SW 1271 (cell line): ENCODE results near the gene CEP72.

Experiments used
- DNase-seq, 2 experiments: peaks; one replicate each; lab custom pipeline; 2025; lab: John Stamatoyannopoulos, UW

The CEP72 gene

GRCh38 chr5:639584-640213, 27.6 kb downstream of the CEP72 start:
- DNase-seq: no peak

DNA sequence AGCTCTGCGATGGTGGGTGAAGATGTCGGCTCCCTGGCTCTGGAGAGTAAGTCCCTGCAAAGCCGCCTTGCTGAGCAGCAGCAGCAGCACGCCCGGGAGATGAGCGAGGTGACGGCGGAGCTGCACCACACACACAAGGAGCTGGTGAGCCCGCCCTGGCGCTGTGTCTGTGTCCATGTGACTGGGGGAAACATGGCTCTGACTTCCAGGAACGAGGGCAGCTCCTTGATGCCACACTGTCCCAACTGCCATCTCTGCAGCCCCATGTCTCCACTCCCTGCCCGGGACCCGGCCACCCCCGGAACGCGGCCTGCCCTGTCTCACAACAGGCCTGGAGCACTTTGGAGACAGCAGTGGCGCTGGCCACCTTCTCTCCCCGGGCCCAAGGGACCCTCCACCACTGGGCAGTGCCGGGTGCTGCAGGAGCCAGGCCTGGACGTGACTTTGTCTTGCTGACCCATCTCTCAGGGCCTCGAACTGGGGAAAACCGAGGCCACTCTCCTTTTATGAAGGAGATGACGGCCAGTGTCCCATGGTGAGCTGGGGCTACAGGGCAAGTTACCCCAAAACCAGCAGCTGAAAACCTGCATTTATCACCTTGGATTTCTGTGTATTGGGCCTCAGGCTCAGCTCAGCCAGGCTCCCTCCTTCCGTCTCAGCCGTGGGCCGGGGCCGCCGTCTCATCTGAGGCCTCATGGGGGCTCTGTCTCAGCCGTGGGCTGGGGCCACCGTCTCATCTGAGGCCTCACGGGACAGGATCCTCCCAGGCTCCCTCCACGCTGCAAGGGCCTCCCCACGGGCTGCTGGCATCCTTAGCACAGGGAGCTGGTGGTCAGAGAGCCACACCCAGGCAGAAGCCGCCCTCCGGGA, 28.6 kb downstream of the CEP72 start:
- no peak for DNase-seq

DNA sequence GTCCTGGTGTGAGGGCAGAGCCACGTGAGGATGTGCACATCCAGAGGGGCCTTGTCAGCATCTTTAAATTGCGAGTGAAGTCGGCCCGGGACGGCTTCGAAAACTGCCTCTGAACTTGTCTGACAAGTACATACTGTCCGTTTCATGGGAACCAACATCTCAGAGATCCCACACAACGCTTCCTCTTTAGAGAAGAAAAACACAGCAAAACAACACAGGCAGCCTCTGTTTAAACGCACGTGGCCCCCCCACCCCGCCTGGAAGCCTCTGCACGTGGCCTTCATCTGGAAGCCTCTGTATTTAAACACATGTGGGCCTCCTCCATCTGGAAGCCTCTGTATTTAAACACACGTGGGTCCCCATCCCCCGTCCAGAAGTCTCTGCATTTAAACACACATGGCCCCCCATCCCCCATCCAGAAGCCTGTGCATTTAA, 29.2 kb downstream of the CEP72 start:
- DNase-seq: no peak

DNA sequence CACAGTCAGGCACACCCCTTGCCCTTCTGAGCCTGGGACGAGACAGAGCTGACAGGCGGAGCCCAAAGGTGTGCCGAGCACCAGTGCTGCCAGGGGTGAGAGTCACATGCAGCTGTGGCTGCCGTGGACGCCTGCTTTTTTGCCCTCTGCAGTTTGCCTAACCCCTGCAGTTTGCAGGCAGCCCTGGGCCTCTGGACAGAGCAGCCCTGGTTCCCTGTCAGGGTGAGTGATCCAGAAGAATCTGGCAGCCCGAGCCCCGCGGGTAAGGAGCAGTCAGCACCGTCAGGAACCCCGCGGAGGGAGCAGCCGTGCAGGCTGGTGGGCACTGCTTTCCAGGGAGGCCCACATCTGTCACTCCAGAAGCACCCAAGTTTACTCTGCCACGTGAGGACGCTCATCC, 30.3 kb downstream of the CEP72 start:
- no peak for DNase-seq

DNA sequence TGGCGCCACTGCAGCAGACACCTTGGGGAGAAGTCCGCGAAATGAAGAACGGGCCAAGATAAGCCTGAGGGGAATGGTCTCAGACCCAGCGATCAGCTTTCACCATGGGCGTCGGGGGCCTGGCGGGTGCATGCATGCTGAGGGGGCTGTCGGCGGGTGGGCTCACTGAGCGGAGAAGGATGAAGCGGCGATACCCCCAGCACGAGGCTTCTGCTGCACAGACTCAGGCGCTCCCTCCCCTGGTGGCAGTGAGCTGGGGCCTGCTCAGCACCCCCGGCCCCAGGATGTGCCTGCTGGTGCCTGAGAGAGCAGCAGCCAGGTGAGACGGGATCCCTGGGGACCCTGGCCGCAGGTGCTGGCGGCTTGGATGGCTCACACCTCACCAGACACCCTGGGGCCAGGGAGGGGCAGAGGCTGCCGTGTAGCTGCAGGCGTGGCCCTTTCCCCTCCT, 31.2 kb downstream of the CEP72 start:
- no peak for DNase-seq

DNA sequence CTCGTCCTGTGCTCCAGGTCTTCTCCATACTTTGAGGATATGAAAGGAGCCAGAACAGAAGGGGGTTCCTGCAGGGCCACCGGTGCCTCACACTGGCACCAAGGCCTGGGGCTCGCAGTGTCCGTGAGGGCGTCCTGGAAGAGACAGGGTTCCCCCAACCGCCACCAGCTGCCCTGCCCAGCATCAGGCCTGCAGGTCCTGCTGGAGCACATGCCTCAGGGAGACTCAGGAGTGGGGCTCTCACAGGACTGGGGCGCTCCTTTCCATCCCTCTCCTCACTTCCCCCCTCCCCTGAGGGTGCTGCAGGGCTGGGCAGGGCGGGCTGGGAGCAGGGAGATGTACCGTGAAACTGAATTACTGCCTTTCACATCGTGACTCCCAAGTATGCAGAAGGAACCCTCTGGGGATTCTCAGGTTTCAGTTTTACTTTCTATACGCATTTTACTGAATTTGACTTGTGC, 31.7 kb downstream of the CEP72 start:
- DNase-seq: no peak

GRCh38 chr5:644509-644908, 32.4 kb downstream of the CEP72 start:
- no peak for DNase-seq

- no peak for DNase-seq
These were observed 32.8 kb downstream of the CEP72 start for GRCh38 chr5:644971-645370.

DNA sequence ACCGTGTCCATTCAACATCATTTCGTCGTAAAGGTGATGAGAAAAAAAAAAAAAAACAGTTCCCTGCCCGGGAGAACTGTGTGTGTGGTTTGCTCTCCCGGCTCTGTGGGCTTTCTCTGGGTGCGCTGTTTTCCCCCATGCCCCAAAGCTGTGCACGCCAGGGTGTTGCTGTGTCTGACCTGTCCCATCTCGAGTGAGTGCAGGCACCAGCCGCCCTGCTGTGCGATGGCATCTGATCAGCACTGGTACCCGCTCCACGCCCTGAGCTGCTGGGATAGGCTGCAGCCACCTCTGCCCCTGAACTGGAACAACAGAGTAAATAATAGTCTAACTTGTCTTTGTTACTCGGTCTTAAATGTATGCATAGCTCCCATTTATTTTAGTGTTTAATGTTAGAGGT, 33.3 kb downstream of the CEP72 start:
- no peak for DNase-seq

DNA sequence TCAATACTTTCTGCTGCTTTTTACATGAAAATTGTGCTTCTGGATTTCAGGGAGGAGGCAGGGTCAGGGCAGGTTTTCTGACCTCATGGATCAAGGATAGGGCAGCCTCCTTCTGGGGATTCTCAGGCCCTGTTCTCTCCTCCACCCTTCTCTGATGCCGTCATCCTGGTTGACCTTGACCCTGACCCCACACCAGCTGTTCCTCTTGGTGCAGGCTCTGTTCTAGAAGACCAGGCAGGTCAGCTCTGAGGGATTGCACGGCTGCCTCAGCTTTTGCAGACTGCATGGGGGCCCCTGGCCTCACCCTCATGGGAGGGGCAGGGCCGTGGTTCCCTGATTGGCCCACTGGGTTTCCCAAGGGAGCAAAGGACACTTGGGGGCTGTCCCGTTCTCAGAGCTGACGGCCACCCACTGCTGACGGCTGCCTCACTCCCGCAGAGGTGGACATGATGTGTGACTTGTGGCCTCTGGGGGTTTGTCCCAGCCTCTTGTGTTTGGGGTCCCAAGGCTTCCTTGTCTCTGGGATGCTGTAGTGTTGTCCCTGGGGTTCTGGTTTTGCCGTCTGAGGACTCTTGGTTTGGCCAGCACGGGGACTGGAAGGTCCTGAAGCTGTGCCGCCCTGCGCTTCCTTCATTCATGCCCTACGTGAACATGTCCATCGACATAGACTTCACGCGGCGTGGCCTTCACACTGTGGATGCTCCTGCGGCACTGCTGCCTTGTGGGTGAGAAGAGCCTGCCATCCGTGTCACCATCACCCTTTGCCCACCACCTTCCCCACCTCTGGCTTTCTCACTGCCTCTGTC, 34.5 kb downstream of the CEP72 start:
- DNase-seq: no peak

DNA sequence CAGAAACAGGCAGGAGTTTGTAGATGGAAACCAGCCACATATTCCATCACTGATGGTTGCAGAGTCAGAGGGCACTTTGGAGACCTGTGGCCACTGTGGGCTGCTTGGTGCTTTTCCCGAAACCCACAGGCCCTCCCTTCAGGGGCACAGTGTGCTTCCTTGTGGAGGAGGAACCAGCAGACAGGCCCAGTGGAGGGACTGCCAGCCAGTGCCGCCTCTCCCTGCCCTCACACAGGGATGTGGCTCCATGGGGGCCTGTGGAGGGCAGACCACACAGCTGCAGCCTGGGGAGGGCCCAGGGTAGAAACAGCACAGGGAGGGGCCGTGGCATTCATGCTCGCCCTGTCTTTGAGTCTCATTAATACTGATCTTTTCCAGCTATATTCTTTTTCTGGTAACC, 35.2 kb downstream of the CEP72 start:
- DNase-seq: no peak

DNA sequence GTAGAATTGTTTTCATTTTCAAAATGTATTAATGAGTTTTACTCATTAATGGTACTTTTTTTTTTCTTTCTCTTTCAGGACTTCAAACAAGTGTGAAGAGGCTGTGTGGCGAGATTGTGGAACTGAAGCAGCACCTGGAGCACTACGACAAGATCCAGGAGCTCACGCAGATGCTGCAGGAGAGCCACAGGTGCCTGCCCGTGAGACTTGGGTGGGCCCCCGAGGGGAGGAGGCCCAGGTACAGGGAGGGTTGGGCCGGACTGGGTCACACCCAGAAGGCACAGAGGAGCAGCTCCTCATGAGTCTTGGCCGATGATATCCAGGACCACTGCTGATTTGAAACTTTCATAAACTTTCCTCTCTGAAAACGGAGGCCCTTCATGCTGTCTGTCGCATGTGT, 35.6 kb downstream of the CEP72 start:
- DNase-seq: no peak

- no peak for DNase-seq
These were observed 39.3 kb downstream of the CEP72 start for GRCh38 chr5:651296-652022.

DNA sequence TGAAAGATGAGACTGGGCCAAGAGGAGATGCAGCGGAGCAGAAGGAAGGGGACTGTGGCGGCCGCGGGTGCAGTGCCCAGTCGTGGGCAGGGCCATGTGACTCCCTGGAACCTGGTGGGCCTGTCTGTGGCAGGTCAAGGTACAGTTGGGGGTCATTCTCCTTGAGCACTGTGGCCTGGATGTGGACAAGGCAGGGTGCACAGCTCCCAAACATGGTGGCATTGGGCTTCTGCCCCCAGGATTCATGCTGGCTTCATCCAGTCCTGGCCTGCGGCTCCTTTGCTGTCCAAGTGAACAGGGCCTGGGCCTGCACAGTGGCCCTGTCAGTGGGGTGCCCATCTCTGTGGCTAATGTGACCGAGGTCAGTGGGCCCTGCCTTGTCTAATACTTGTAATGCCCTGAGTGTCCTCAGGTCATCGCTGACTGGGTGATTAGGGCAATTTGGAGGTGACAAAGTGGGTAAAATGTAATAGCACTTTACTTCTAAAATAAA, 39.9 kb downstream of the CEP72 start:
- no peak for DNase-seq

DNA sequence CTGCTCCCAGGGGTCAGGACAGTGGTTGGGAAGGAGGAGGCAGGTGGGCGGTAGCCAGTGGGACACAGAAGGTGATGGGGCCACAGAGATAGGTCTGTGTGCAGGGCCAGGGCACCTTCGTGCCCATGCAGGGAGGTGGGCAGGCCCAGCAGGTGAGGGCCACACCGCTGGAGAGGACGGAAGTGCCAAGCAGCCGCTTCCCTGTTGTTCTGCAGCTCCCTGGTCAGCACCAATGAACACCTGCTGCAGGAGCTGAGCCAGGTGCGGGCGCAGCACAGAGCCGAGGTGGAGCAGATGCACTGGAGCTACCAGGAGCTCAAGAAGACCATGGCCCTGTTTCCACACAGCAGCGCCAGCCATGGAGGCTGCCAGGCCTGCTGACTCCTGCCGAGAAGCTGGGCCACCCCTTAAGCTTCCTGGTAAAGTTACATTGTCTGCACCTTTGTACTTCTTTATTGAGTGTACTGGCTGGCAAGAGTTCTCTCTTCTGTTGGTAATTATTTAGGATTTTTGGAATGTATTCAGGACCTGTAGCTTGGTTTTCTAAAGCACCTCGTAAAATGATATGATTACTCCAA, 40.7 kb downstream of the CEP72 start:
- DNase-seq: no peak

- no peak for DNase-seq
These were observed 42.1 kb downstream of the CEP72 start for GRCh38 chr5:654071-654778.

GRCh38 chr5:655406-655805, 43.3 kb downstream of the CEP72 start:
- DNase-seq: no peak

DNA sequence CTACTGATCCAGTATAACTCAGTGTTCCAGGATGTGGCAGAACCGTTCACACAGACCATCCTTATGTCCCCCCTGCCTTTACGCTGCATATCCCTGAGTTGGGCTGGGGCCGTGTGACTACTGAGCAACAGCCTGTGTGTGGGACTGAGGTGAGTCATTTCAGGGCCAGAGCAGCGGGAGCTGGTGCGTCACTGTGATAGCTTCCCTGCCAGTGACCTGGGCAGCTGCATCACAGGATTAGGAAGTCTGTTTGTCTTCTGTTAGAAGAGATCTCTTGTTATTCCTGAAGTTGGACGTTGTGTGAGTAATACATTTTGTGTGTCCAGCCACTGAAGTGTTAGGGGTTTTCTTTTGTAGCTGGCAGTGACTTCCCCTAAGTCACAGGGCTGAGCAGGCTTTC, 45.4 kb downstream of the CEP72 start:
- DNase-seq: no peak

DNA sequence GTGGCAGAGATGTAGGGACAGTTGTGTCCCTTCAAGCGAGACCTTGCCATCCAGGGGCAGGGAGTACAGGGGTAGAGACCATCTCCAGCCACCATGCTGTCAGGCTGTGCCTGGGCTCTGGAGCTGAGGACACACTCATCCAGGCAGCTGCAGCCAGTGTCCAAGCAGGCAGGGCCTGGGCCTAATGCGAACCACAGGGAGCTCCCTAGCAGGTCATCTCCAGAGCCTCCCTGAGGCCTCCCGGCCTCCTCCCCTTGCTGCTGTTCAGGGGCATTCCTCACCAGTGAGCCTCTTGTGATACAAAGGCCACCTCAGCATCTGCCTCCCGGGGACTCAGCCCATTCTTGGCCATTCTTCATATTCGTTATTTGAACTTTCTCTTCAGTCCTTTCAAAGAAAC, 46.0 kb downstream of the CEP72 start:
- no peak for DNase-seq

DNA sequence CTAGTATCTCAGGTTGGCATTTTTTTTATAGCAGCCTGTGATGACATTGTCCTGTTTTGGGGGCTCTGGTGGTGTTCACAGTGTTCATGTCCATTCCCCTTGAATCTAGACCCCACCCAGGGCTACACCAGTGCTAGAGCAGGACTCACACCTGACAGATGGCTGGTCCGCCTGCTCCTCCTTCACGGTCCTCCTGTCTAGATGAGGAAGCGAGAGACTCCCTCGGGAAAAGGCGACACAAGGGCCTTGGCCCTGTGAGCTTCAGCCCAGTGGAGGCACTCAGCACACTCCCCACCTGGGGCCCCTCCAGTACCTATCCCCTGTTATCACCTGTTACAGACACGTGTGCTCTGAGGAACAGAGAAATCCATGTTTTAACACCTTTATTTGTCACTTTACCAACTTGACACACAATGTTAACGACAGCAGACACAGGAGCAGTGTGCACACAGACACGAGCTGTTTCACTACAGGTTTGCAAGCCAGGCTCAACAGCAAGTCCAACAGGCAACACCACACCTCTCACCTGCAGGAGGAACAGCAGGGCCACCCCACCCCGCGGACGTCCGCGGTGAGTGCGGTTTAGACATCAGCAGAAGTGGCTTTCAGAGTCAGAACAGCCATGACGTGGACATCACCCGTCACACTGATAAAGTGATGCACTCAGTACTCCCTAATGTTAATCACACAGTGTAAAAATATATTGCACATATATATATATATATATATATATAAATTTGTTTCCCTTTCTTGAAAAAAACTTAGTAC, 47.5 kb downstream of the CEP72 start:
- no peak for DNase-seq
